ENCODE results near the gene FRMD1.

FRMD1 gene

DNA sequence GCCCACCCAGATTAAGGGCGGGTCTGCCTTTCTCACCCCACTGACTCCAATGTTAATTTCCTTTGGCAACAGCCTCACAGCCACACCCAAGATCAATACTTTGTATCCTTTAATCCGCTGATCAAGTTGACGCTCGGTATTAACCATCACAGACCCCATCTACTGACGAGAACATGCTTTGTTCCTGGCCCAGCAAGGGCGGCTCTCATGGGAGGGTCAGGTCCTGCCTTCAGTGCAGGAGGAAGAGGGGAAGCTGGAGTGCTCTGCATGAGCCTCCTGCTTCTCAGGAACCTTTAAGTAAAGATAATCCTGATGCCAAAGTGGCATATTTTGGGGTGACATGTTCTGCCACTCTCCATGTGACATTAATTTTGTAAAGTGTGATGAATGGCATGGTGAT is 73.2 kb downstream of the FRMD1 start:
- no peak for DNase-seq (ENCODE audit: low read depth in 3 of 3)

DNA sequence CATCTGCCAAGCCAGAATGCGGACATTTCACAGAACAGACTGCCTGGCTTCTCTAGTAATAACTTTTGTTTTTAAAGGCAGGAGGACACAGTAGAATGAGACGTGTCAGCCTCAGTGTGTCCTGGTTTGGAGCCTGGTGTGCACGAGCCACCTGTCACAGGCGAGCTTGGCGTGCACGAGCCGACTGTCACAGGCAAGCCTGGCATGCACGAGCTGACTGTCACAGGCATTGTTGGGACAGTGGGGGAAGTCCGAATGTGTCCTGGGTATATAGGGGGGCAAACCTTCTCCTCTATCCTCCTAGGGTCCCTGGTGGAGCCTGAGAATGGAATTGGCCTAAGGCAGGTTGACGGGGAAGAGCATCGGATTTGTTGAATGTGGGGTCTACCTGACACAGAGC is 74.1 kb downstream of the FRMD1 start:
- no peak for DNase-seq (ENCODE audit: low read depth in 3 of 3)

DNA sequence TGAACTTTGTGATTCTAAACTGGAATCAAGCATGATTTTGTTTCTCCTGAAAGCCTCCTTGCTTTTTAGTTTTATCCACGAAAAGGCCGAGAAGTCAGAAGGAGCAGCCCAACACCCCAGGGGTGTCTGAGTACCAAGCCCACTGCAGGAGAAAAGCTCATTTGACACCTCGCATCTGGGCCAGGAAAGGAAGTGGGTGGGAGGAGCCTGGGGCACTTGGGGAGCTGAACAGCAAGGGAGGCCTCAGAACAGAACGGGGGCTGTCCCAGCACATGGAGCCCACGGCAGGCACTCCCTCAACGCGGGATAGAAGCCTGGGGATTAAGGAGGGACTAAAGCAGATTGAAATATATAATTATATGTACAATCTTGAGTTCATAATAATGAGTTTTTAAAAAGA is 75.0 kb downstream of the FRMD1 start:
- no peak for DNase-seq (ENCODE audit: low read depth in 3 of 3)

Measured in stimulated activated CD4-positive, alpha-beta T cell treated with anti-CD3 and anti-CD28 coated beads, TNF-alpha, amount 100 ng/mL, for 24 hours (primary cell).